Esophagus squamous epithelium (tissue), 5 donors: ENCODE results near the gene DNAH8. TPM values are rescaled to one million over a fixed set of nuclear protein-coding genes. Genes with fewer than 3 reads are reported as not detected.

ENCODE experiments used
- DNase-seq: peaks from one replicate; lab custom pipeline; 2025; lab: John Stamatoyannopoulos, UW
- H3K27ac ChIP-seq, 4 donors: fragments of 200-600 bp; sonication (generic); one replicate each; pipeline ENCODE4 v1.5.1; 2016 to 2019; ENCODE audit warnings: mild to moderate bottlenecking in 1 of 4
- H3K27me3 ChIP-seq, 4 donors: fragments of 200-600 bp; sonication (generic); 1 replicate in 3 of 4; 2 replicates in 1 of 4; pipeline versions ENCODE4 v1.5.1 to v1.6.0; 2017 to 2021; ENCODE audit warnings: antibody characterized with exemption in 1 of 4
- H3K36me3 ChIP-seq, 3 donors: fragments of 200-600 bp; sonication (generic); one replicate each; pipeline ENCODE4 v1.5.1; 2016 to 2019
- H3K4me1 ChIP-seq, 3 donors: fragments of 200-600 bp; sonication (generic); one replicate each; pipeline ENCODE4 v1.5.1; 2017 to 2019
- H3K4me3 ChIP-seq, 4 donors: fragments of 200-600 bp; sonication (generic); 1 replicate in 3 of 4; 2 replicates in 1 of 4; pipeline ENCODE4 v1.5.1; 2016 to 2019; ENCODE audit warnings: mild to moderate bottlenecking in 2 of 4, moderate library complexity in 1 of 4
- H3K9me3 ChIP-seq, 3 donors: fragments of 200-600 bp; sonication (generic); one replicate each; pipeline ENCODE4 v1.5.1; 2016 to 2019
- CTCF ChIP-seq, 6 experiments: fragments of 450-650 bp in 4 of 6; fragments of 200-600 bp in 2 of 6; sonication (generic) in 2 of 6; IDR thresholded peaks; one replicate each; pipeline ENCODE4 v1.5.1; 2016 to 2019; ENCODE audit warnings: antibody characterized with exemption in 6 of 6, mild to moderate bottlenecking in 4 of 6, moderate library complexity in 4 of 6
- POLR2A ChIP-seq, 4 donors: fragments of 450-650 bp; IDR thresholded peaks; one replicate each; pipeline ENCODE4 v1.6.1; 2017; ENCODE audit warnings: antibody characterized with exemption in 4 of 4, mild to moderate bottlenecking in 4 of 4, moderate library complexity in 3 of 4
- WGBS, 2 donors: methylation state at CpG; one replicate each; pipeline ENCODE4 v1.1.5; 2018; 5-methylcytosine and 5-hydroxymethylcytosine counted together
- intact Hi-C: fragments of 100-400 bp; cut with DNase I; formaldehyde crosslinking; loops from one replicate; pipeline ENCODE4 v1.15.0; 2022
- total RNA-seq, 4 donors: library from RNA; depleted of rRNA; stranded (reverse); fragments of >200 nt; gene quantifications; one replicate each; pipeline ENCODE4 v1.1.0, GENCODE V29; 2016
- donor health status: DM: yes; HTN: yes; CAD: no.

The DNAH8 gene
- total RNA-seq, 4 donors from 2014 or later, result under 0.01 to 0.03 TPM; not detected in 2

DNA sequence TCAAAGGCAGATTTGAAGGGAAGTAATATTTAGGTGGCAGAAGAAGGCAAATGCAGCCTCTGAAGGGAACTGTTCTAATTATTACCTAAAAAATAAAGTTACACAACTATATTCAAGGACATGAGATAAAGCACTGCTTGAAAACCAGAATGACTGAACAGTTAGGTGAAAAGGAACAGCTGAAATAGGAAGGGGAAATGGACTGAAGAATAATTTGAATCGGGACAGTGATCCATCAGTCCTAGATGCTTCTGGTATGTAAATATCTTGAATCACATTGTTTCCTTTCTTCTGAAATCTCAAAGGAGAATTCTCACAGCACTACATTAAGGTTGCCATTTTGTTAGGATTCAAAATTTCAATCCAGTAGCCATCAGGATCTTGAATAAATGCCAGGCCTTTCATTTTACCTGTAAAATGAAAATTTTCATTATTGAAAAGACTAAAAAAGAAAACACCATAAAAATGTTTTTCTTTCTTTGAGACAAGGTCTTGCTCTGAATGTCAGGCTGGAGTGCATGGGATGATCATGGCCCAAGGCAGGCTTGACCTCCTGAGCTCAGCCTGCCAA, 38.1 kb upstream of the DNAH8 start:
- no peaks in the 10 kb centered on the region for H3K27me3 ChIP-seq
- H3K4me1 ChIP-seq, result no peaks in the 10 kb centered on the region
- H3K36me3 ChIP-seq, result peaks cover 0 to 75% (median 0%) of the 10 kb centered on the region in 3 donors
- H3K27ac ChIP-seq, result no peak overlapping the region
- intact Hi-C loops, result no loop called here
- no peak for TF ChIP-seq CTCF (IDR thresholded peaks at IDR 0.05)
- no peak for TF ChIP-seq POLR2A (IDR thresholded peaks at IDR 0.05)
- H3K4me3 ChIP-seq, result no peak overlapping the region
- WGBS, 2 donors, result 75 to 89% methylated on average over 1 of the region's 1 CpG
- no peaks in the 10 kb centered on the region for H3K9me3 ChIP-seq
- no peak for DNase-seq

- no peak for TF ChIP-seq POLR2A (IDR thresholded peaks at IDR 0.05)
- TF ChIP-seq CTCF (IDR thresholded peaks at IDR 0.05), result no peak
- Histone ChIP-seq H3K27me3 (no peaks in the 10 kb centered on the region), H3K36me3 (peaks cover 0 to 87% (median 0%) of the 10 kb centered on the region in 3 donors), H3K9me3 (no peaks in the 10 kb centered on the region), H3K4me3 (no peak overlapping the region), H3K27ac (no peak overlapping the region), H3K4me1 (no peaks in the 10 kb centered on the region)
- intact Hi-C loops, result no loop called here
- no peak for DNase-seq
- WGBS, 2 donors, result 75 to 93% methylated on average over 5 to 7 of the region's 7 CpGs
These were observed 36.8 kb upstream of the DNAH8 start for GRCh38 chr6:38678178-38678760.

DNA sequence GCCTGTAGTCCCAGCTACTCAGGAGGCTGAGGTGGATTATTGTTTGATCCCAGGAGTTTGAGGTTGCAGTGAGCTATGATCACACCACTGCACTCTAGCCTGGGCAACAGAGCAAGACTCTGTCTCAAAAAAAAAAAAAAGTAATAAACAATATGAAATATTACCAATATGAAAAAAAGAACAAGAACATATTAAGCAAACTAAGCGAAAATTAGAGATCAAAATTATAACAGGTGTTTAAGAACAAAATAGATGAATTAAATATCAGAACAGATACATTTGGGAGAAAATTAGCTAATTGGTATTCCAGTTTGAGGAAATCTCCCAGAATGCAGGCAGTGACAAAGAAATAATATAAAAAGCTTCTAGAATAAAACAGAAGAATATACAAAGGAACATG, 35.4 kb upstream of the DNAH8 start:
- intact Hi-C loops, result no loop called here
- no peak overlapping the region for H3K4me3 ChIP-seq
- H3K27me3 ChIP-seq, result no peaks in the 10 kb centered on the region
- peaks cover 0 to 96% (median 0%) of the 10 kb centered on the region in 3 donors for H3K36me3 ChIP-seq
- no peaks in the 10 kb centered on the region for H3K4me1 ChIP-seq
- H3K27ac ChIP-seq, result no peak overlapping the region
- no peak for DNase-seq
- no peaks in the 10 kb centered on the region for H3K9me3 ChIP-seq
- WGBS, 2 donors, result 91 to 93% methylated on average over 1 of the region's 1 CpG
- TF ChIP-seq CTCF (IDR thresholded peaks at IDR 0.05) (no peak), POLR2A (IDR thresholded peaks at IDR 0.05) (no peak)

DNA sequence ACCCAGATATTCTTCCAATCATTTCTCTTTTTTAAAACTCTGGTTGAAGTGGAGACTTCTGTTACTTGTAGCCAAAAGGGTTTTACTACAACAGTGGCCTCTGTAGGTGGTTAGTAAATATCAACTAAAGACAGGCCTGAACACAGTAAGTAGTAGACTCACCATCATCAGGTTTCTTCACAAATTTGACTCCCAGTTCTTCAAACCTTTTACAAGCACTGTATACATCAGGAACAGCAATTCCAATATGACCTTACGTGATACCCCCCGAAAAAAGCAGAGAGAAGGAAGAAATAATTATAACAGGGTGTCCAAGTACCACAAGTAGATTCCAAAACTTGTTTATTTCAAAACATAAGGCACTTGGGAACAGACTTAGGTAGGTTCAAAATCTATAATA, 33.3 kb upstream of the DNAH8 start:
- WGBS, 2 donors, result 96 to 97% methylated on average over 2 of the region's 2 CpGs
- no peak for DNase-seq
- intact Hi-C loops, result no loop called here
- TF ChIP-seq POLR2A (IDR thresholded peaks at IDR 0.05), result no peak
- TF ChIP-seq CTCF (IDR thresholded peaks at IDR 0.05), result no peak
- H3K27me3 ChIP-seq, result no peaks in the 10 kb centered on the region
- no peak overlapping the region for H3K4me3 ChIP-seq
- no peaks in the 10 kb centered on the region for H3K9me3 ChIP-seq
- peaks cover 0 to 79% (median 0%) of the 10 kb centered on the region in 3 donors for H3K36me3 ChIP-seq
- H3K4me1 ChIP-seq, result peaks cover 0 to 5% (median 0%) of the 10 kb centered on the region in 3 donors
- H3K27ac ChIP-seq, result no peak overlapping the region

- Histone ChIP-seq H3K4me1 (peaks cover 0 to 14% (median 0%) of the 10 kb centered on the region in 3 donors), H3K9me3 (no peaks in the 10 kb centered on the region), H3K36me3 (peaks cover 0 to 55% (median 0%) of the 10 kb centered on the region in 3 donors), H3K4me3 (no peak overlapping the region), H3K27ac (no peak overlapping the region), H3K27me3 (no peaks in the 10 kb centered on the region)
- no peak for TF ChIP-seq CTCF (IDR thresholded peaks at IDR 0.05)
- no peak for TF ChIP-seq POLR2A (IDR thresholded peaks at IDR 0.05)
- intact Hi-C loops, result no loop called here
- WGBS, 2 donors, result 93% methylated on average over 1 of the region's 1 CpG
- DNase-seq, result no peak
These were observed 30.9 kb upstream of the DNAH8 start for GRCh38 chr6:38684237-38684636.
